HCT116 (cell line): Measurements from ENCODE around the gene MARVELD3.

Source experiments
- ELF1 ChIP-seq: IDR thresholded peaks from 2 replicates; pipeline ENCODE4 v1.6.1; 2012; ENCODE audit warnings: low read depth, borderline replicate concordance
- EZH2 ChIP-seq: fragments of 200-600 bp; sonication (generic); IDR thresholded peaks from 2 replicates; pipeline ENCODE4 v1.6.1; 2017; ENCODE audit warnings: antibody characterized with exemption, mixed run types
- EZH2phosphoT487 ChIP-seq: fragments of 200-600 bp; IDR thresholded peaks from 2 replicates; pipeline ENCODE4 v1.6.1; 2018; ENCODE audit warnings: antibody characterized with exemption, borderline replicate concordance
- JUND ChIP-seq: IDR thresholded peaks from 2 replicates; pipeline ENCODE4 v1.6.1; 2012
- POLR2A ChIP-seq: IDR thresholded peaks from 2 replicates; pipeline ENCODE4 v1.7.0; 2011; ENCODE audit warnings: borderline replicate concordance; ENCODE audit not compliant: insufficient read depth, insufficient read length; ENCODE audit errors: extremely low read depth
- SIN3A ChIP-seq: IDR thresholded peaks from 2 replicates; pipeline ENCODE4 v1.6.1; 2012; ENCODE audit warnings: low read depth
- SP1 ChIP-seq: IDR thresholded peaks from 2 replicates; pipeline ENCODE4 v1.6.1; 2012; ENCODE audit warnings: low read depth
- YY1 ChIP-seq: IDR thresholded peaks from 2 replicates; pipeline ENCODE4 v1.6.1; 2011; ENCODE audit warnings: low read length, low read depth, moderate library complexity, mild to moderate bottlenecking; ENCODE audit not compliant: insufficient replicate concordance; ENCODE audit errors: extremely low read depth
- ZFX ChIP-seq: fragments of 450-650 bp; IDR thresholded peaks from 2 replicates; pipeline ENCODE4 v1.6.1; 2017
- TF ChIP-seq, protein P1 (sequence below), 3 experiments: fragments of 200-600 bp in 1 of 3; sonication (generic) in 1 of 3; IDR thresholded peaks in 2 of 3; conservative IDR thresholded peaks in 1 of 3; 2 replicates each; pipeline ENCODE4 v1.5.1; 2012 to 2017; ENCODE audit warnings: low read depth in 2 of 3, low read length in 2 of 3, antibody characterized with exemption in 1 of 3, borderline replicate concordance in 1 of 3, control low read depth in 1 of 3, mild to moderate bottlenecking in 1 of 3, mixed read lengths in 1 of 3, mixed run types in 1 of 3, moderate library complexity in 1 of 3; ENCODE audit not compliant: insufficient read depth in 1 of 3
- TF ChIP-seq, protein P2 (sequence below): IDR thresholded peaks from 2 replicates; pipeline ENCODE4 v1.6.1; 2012; ENCODE audit warnings: low read depth
- TF ChIP-seq, protein P3 (sequence below): IDR thresholded peaks from 2 replicates; pipeline ENCODE4 v1.6.1; 2012

DNA sequence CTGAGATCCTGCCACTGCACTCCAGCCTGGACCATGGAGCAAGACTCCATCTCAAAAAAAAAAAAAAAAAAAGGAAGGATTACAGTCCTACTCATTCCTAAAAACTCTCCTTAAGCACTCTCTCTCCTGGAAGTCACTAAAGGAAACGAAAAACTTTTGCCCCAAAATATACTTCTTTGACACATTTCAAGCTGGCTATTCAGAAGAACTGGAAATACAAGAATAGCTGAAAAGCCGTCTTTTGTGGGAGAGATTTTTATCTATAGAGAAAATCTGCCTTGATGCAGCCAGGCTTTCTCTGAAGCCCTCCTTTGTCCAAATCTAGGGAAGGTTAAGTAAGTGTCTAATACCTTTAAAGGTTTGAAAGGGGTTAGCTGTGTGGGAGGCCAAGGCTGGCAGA, 16.9 kb upstream of the MARVELD3 start:
- TF ChIP-seq, protein P1, sequence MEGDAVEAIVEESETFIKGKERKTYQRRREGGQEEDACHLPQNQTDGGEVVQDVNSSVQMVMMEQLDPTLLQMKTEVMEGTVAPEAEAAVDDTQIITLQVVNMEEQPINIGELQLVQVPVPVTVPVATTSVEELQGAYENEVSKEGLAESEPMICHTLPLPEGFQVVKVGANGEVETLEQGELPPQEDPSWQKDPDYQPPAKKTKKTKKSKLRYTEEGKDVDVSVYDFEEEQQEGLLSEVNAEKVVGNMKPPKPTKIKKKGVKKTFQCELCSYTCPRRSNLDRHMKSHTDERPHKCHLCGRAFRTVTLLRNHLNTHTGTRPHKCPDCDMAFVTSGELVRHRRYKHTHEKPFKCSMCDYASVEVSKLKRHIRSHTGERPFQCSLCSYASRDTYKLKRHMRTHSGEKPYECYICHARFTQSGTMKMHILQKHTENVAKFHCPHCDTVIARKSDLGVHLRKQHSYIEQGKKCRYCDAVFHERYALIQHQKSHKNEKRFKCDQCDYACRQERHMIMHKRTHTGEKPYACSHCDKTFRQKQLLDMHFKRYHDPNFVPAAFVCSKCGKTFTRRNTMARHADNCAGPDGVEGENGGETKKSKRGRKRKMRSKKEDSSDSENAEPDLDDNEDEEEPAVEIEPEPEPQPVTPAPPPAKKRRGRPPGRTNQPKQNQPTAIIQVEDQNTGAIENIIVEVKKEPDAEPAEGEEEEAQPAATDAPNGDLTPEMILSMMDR (IDR thresholded peaks at IDR 0.05 in 2 of 3, conservative IDR thresholded peaks at IDR 0.05 in 1 of 3; ENCODE audit: borderline replicate concordance in 1 of 3, insufficient read depth in 1 of 3, low read depth in 2 of 3, low read length in 2 of 3): no peak
- TF ChIP-seq EZH2 (no peak), POLR2A (no peak), ELF1 (no peak), JUND (no peak), SP1 (no peak), EZH2phosphoT487 (no peak), ZFX (no peak), SIN3A (no peak), YY1 (no peak)
- TF ChIP-seq, protein P2, sequence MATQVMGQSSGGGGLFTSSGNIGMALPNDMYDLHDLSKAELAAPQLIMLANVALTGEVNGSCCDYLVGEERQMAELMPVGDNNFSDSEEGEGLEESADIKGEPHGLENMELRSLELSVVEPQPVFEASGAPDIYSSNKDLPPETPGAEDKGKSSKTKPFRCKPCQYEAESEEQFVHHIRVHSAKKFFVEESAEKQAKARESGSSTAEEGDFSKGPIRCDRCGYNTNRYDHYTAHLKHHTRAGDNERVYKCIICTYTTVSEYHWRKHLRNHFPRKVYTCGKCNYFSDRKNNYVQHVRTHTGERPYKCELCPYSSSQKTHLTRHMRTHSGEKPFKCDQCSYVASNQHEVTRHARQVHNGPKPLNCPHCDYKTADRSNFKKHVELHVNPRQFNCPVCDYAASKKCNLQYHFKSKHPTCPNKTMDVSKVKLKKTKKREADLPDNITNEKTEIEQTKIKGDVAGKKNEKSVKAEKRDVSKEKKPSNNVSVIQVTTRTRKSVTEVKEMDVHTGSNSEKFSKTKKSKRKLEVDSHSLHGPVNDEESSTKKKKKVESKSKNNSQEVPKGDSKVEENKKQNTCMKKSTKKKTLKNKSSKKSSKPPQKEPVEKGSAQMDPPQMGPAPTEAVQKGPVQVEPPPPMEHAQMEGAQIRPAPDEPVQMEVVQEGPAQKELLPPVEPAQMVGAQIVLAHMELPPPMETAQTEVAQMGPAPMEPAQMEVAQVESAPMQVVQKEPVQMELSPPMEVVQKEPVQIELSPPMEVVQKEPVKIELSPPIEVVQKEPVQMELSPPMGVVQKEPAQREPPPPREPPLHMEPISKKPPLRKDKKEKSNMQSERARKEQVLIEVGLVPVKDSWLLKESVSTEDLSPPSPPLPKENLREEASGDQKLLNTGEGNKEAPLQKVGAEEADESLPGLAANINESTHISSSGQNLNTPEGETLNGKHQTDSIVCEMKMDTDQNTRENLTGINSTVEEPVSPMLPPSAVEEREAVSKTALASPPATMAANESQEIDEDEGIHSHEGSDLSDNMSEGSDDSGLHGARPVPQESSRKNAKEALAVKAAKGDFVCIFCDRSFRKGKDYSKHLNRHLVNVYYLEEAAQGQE: no peak
- TF ChIP-seq, protein P3, sequence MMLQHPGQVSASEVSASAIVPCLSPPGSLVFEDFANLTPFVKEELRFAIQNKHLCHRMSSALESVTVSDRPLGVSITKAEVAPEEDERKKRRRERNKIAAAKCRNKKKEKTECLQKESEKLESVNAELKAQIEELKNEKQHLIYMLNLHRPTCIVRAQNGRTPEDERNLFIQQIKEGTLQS: no peak
